GM06990 (cell line): ENCODE data around the gene ERAL1.
"Not testable (repeated sequence)": the region's sequence is repeated elsewhere in the genome, so short reads cannot be mapped to it uniquely, and the experiment has no call there.

Experiments used
- DNase-seq: peaks from one replicate; pipeline ENCODE4 v3.0.0-alpha.2; 2011; ENCODE audit not compliant: insufficient read length; ENCODE audit errors: extremely low read depth
- H3K27me3 ChIP-seq: replicated peaks from 2 replicates; pipeline ENCODE4 v1.6.0; 2011; ENCODE audit warnings: low read length; ENCODE audit not compliant: control insufficient read depth, insufficient read depth
- H3K36me3 ChIP-seq: 2 replicates; pipeline ENCODE4 v1.5.1; 2011; ENCODE audit warnings: low read length; ENCODE audit not compliant: control insufficient read depth, insufficient read depth
- H3K4me3 ChIP-seq: replicated peaks from 2 replicates; pipeline ENCODE4 v1.5.1; 2011; ENCODE audit warnings: low read depth, mild to moderate bottlenecking, control low read depth, low read length
- TF ChIP-seq, protein P1 (sequence below): IDR thresholded peaks from 2 replicates; pipeline ENCODE4 v1.5.1; 2011; ENCODE audit warnings: low read length, control low read depth, mild to moderate bottlenecking, inconsistent platforms; ENCODE audit not compliant: insufficient read depth, poor library complexity, severe bottlenecking

ERAL1 gene

DNA sequence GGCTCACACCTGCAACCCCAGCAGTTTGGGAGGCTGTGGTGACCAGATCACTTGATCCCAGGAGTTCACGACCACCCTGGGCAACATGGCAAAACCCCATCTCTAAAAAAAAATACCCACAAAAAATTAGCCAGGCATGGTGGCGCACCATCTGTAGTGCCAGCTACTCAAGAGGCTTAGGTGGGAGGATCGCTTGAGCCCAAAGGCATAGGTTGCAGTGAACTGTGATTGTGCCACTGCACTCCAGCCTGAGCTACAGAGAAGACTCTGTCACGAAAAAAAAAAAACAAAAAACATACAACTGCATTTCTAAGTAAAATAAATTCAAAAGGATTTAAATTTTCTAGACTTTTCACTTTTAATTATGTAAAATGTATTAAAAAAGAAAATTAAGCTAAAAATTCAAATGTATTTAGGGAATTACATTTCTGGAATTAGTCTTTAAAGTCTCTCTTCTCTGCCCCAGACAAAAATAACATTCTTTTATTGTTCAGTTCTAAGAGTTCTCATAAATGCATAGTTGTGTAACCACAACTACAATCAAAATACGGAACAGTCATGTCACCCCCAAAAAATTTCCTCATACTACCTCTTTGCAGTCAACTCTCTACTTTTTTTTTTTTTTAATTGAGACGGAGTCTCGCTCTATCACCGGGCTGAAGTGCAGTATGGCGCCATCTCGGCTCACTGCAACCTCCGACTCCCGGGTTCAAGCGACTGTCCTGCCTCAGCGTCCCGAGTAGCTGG is 26.3 kb upstream of the ERAL1 start:
- Histone ChIP-seq H3K27me3 (no peaks in the 10 kb centered on the region), H3K36me3 (no peaks in the 10 kb centered on the region; the same call in 1 of the 2 replicates), H3K4me3 (no peak overlapping the region)
- DNase-seq = no peak
- TF ChIP-seq, protein P1, sequence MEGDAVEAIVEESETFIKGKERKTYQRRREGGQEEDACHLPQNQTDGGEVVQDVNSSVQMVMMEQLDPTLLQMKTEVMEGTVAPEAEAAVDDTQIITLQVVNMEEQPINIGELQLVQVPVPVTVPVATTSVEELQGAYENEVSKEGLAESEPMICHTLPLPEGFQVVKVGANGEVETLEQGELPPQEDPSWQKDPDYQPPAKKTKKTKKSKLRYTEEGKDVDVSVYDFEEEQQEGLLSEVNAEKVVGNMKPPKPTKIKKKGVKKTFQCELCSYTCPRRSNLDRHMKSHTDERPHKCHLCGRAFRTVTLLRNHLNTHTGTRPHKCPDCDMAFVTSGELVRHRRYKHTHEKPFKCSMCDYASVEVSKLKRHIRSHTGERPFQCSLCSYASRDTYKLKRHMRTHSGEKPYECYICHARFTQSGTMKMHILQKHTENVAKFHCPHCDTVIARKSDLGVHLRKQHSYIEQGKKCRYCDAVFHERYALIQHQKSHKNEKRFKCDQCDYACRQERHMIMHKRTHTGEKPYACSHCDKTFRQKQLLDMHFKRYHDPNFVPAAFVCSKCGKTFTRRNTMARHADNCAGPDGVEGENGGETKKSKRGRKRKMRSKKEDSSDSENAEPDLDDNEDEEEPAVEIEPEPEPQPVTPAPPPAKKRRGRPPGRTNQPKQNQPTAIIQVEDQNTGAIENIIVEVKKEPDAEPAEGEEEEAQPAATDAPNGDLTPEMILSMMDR = no peak

DNA sequence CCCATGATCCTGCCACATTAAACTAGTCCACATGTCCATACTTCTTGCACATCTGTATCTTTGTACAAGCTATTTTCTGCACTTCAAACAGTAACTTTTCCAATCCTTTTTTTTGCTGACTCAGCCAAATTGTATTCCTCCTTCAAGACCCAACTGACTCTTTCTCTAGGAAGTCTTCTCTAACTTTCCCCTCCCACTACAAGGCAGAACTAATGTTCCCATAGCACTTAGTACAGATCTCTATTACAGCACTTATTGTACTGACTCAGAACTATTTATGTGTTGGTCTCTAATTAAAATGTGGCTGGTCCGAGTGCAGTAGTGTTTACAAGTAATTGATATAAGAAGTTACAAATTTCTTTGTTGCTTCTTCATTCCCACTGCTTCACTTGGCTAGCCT is 20.4 kb upstream of the ERAL1 start:
- H3K27me3 ChIP-seq = no peaks in the 10 kb centered on the region
- no peak overlapping the region for H3K4me3 ChIP-seq
- no peak for DNase-seq
- TF ChIP-seq, protein P1 = no peak
- H3K36me3 ChIP-seq = no peaks in the 10 kb centered on the region; the same call in 1 of the 2 replicates

DNA sequence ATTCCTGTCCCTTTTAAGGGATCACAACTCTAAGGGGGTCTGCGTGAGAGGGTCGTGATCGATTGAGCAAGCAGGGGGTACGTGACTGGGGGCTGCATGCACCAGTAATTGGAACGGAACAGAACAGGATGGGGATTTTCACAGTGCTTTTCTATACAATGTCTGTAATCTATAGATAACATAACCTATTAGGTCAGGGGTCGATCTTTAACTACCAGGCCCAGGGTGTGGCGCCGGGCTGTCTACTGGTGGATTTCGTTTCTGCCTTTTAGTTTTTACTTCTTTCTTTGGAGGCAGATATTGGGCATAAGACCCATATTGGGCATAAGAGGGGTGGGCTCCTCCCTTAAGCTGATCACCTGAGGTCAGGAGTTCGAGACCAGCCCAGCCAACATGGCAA is 18.3 kb upstream of the ERAL1 start:
- DNase-seq = not testable (repeated sequence)

DNA sequence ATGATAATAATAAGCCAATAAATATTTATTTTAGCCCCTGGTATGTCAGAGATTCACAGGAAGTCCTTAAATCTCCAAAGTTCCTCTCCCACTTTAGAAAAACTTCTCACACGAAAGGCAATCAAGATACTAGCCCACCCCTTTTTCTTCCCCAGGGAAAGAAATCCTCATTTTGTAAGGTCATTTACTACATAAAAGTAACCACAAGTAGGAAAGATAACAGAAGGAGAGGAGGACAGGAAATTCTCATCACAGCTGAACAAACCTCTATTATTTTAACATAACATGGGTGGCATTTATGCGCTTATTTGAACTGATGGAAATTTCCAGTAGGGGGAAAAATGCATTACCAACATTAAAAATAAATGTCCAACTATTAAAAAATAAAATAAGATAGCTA is 15.6 kb upstream of the ERAL1 start:
- no peak for DNase-seq
- H3K36me3 ChIP-seq = no peaks in the 10 kb centered on the region
- H3K4me3 ChIP-seq = no peak overlapping the region
- no peaks in the 10 kb centered on the region for H3K27me3 ChIP-seq
- TF ChIP-seq, protein P1 = no peak

More for the DNA sequence above, 18.3 kb upstream of the ERAL1 start:
- not testable (repeated sequence) for H3K27me3 ChIP-seq, H3K4me3 ChIP-seq, H3K36me3 ChIP-seq

DNA sequence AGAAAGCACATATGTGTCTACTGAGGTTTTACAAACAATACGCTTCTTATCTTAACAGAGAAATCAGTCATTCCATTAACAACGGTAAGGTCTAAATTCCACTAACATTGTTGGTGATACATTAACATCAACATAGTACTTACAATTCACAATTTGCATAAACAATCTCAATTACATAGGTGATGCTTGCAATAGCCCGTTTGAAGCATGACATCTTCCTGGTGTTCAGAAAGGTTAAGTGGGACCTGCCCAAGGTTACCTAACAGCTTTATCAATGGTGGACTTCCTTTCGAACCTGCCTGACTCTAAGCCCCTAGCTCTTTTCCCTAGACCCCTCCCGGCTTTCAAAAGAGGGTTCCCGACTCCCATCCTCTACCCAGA is 12.9 kb upstream of the ERAL1 start:
- no peak for DNase-seq
- H3K36me3 ChIP-seq = no peaks in the 10 kb centered on the region
- H3K27me3 ChIP-seq = no peaks in the 10 kb centered on the region
- TF ChIP-seq, protein P1 = no peak
- peak overlapping the region; percentile 99 for H3K4me3 ChIP-seq

DNA sequence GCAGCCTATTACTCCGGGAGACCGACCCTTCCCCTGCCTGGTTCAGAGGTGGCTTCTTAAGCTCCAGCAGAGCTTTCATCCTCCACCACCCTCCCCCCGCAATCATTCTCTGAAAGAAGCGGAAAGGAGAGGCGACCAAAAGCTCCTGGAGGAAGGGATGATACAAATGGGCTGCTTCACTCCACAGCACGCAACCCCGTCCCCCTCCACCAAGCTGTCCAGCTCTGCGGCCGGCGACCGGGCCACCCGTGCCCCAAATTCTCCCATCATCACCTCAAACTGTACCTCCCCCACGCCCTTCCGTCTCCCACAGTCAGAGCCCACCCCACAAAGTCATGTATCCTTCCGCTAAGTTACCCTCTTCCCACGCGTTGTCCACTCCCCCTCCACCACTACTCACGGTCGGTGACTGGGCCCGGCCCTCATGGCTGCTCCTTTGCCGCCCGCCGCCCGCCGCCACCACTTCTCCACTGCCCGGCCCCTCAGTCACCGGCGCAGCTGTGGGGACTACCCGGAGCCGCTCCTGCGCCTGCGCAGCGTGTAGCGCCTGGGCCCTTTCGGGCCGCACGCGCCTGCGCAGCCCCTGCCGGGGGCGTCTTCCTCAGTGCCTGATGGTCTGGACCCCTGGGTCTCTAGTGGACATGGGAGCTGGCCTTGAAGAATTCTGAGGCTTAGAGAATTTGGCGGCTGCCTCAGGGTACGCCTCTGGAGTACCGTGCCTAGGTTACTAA is 12.4 kb upstream of the ERAL1 start, which contains the start of gene FAM222B:
Gene FAM222B (minus strand): TSS at position 509 of the 731 bp plus-strand sequence. CDS start 76,123 bp downstream, outside the sequence.
- Histone ChIP-seq H3K27me3 (no peaks in the 10 kb centered on the region), H3K4me3 (peak within 1 kb of the TSS; percentile 99), H3K36me3 (no peaks in the 10 kb centered on the region)
- peak; percentile 92 for DNase-seq
- TF ChIP-seq, protein P1 = no peak
